Measurements from ENCODE around the gene LMX1A.

DNA sequence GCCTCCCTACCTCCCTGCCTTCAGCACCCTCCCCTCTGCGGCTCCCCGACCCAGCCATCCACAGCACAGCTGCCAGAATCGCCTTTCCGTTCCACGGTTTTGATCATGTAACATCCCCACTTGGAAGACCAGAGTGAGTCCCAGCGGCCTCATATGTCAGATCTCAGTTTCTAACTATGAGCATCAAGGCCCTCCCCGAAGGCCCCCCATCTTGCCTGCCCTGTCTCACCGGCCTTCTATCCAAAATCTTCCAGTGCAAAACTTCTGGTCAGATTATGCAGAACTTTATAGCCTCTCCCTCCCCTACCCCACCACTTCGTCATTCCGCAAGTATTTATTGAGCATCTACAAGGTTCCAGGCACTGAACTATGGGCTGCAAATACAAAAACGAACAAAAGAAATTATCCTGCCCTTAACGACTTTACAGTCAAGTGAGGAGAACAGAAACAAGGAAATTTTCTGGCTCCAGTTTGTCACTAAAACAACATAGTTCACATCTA, 20.3 kb upstream of the LMX1A start:
- no peak for TF ChIP-seq EP300 (IDR thresholded peaks at IDR 0.05; ENCODE audit: borderline replicate concordance)
- no peak for TF ChIP-seq FOXM1 (IDR thresholded peaks at IDR 0.05; ENCODE audit: borderline replicate concordance, low read depth)
- TF ChIP-seq, protein P1, sequence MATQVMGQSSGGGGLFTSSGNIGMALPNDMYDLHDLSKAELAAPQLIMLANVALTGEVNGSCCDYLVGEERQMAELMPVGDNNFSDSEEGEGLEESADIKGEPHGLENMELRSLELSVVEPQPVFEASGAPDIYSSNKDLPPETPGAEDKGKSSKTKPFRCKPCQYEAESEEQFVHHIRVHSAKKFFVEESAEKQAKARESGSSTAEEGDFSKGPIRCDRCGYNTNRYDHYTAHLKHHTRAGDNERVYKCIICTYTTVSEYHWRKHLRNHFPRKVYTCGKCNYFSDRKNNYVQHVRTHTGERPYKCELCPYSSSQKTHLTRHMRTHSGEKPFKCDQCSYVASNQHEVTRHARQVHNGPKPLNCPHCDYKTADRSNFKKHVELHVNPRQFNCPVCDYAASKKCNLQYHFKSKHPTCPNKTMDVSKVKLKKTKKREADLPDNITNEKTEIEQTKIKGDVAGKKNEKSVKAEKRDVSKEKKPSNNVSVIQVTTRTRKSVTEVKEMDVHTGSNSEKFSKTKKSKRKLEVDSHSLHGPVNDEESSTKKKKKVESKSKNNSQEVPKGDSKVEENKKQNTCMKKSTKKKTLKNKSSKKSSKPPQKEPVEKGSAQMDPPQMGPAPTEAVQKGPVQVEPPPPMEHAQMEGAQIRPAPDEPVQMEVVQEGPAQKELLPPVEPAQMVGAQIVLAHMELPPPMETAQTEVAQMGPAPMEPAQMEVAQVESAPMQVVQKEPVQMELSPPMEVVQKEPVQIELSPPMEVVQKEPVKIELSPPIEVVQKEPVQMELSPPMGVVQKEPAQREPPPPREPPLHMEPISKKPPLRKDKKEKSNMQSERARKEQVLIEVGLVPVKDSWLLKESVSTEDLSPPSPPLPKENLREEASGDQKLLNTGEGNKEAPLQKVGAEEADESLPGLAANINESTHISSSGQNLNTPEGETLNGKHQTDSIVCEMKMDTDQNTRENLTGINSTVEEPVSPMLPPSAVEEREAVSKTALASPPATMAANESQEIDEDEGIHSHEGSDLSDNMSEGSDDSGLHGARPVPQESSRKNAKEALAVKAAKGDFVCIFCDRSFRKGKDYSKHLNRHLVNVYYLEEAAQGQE (IDR thresholded peaks at IDR 0.05; ENCODE audit: low read depth) = no peak
- TF ChIP-seq, protein P2, sequence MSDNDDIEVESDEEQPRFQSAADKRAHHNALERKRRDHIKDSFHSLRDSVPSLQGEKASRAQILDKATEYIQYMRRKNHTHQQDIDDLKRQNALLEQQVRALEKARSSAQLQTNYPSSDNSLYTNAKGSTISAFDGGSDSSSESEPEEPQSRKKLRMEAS (IDR thresholded peaks at IDR 0.05) = no peak
